NT2/D1 (cell line): Measurements from ENCODE around the gene IFNG-AS1.

ENCODE experiments used
- DNase-seq: peaks from one replicate; pipeline ENCODE4 v3.0.0-alpha.2; 2011; ENCODE audit warnings: low read depth, low spot score
- H3K27me3 ChIP-seq: 2 replicates; pipeline ENCODE4 v1.6.0; 2011; ENCODE audit warnings: mild to moderate bottlenecking; ENCODE audit not compliant: insufficient read length, insufficient read depth
- H3K36me3 ChIP-seq: 2 replicates; pipeline ENCODE4 v1.6.1; 2011; ENCODE audit warnings: mild to moderate bottlenecking, low read length, mixed read lengths; ENCODE audit not compliant: insufficient read depth, insufficient read length
- H3K4me1 ChIP-seq: 2 replicates; pipeline ENCODE4 v1.5.1; 2011; ENCODE audit not compliant: insufficient read depth, insufficient read length
- H3K4me3 ChIP-seq: 2 replicates; pipeline ENCODE4 v1.5.1; 2011; ENCODE audit warnings: low read depth; ENCODE audit not compliant: insufficient read length
- H3K9ac ChIP-seq: 2 replicates; pipeline ENCODE4 v1.6.0; 2011; ENCODE audit warnings: low read depth; ENCODE audit not compliant: insufficient read length
- H3K9me3 ChIP-seq: 2 replicates; pipeline ENCODE4 v1.5.1; 2011; ENCODE audit warnings: mild to moderate bottlenecking, low read length; ENCODE audit not compliant: insufficient read depth
- SUZ12 ChIP-seq: IDR thresholded peaks from 2 replicates; pipeline ENCODE4 v1.6.1; 2011; ENCODE audit not compliant: insufficient read length, insufficient read depth; ENCODE audit errors: extremely low read depth
- YY1 ChIP-seq: IDR thresholded peaks from 2 replicates; pipeline ENCODE4 v1.6.1; 2011; ENCODE audit not compliant: insufficient read length, insufficient read depth
- ZNF274 ChIP-seq: IDR thresholded peaks from 2 replicates; pipeline ENCODE4 v1.6.1; 2011; ENCODE audit warnings: mild to moderate bottlenecking, low read depth, low read length

IFNG-AS1 gene

DNA sequence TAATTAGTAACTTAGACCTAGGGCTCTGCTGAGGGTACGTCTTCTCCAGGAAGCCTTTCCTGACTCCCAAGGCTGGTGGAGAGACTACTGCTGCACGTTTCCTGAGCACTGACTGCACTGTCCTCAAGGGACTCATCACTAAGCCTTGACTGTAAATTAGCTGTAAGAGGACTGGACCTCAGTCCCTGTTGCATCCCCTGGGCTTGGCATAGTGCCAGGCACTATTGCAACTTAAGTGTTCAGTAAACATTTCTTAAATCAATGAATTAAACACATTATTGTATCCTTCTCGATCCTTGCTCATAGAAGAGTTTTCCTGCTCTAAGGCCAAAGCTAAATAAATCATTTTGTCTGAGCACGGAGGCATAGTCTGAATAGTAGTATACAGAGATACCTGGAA lies 31.9 kb upstream of the IFNG-AS1 start:
- no peak overlapping the region for H3K4me3 ChIP-seq
- DNase-seq, result no peak

DNA sequence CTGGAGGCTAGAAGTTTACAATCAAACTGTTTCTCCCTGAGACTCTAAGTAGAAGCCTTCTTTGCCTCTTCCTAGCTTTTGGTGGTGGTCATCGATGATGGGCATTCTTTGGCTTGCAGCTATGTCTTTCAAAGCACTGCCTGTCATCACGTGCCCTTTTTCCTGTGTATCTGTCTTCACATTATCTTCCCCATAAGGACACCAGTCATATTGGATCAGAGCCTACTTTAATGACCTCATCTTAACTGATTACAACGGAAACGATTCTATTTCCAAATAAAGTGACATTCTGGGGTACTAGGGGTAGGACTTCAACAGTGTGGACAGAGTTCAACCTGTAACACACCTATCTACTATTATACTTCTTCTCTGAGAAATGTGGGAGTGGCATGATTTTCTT lies 31.1 kb upstream of the IFNG-AS1 start:
- no peak for DNase-seq
- no peaks in the 10 kb centered on the region for H3K4me1 ChIP-seq
- H3K36me3 ChIP-seq, result no peaks in the 10 kb centered on the region
- H3K4me3 ChIP-seq, result no peak overlapping the region
- H3K9ac ChIP-seq, result no peak overlapping the region
- no peaks in the 10 kb centered on the region for H3K9me3 ChIP-seq
- no peaks in the 10 kb centered on the region for H3K27me3 ChIP-seq
- TF ChIP-seq ZNF274 (no peak), SUZ12 (no peak), YY1 (no peak)

More for the DNA sequence above, 31.9 kb upstream of the IFNG-AS1 start:
- Histone ChIP-seq H3K9ac (no peak overlapping the region), H3K36me3 (no peaks in the 10 kb centered on the region), H3K9me3 (no peaks in the 10 kb centered on the region), H3K4me1 (no peaks in the 10 kb centered on the region), H3K27me3 (no peaks in the 10 kb centered on the region)
- TF ChIP-seq ZNF274 (no peak), SUZ12 (no peak), YY1 (no peak)

DNA sequence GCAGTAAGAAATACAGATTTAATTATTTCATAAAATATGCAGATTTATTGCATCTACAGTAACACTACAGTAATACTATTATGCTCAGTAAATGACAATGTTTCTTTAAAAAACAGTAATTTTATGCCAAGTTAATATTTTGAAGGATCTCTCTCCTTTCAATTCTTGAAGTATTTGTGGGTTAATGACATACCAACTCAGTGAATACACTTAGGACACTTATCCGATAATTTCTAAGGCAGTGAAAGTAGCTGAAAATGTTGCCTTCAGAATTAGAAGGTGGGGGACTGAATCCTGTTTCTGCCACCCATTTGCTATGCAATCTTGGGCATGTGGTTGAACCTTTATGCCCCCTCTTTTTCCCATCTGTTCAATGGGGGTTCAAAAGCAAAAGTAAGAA lies 24.8 kb upstream of the IFNG-AS1 start:
- no peaks in the 10 kb centered on the region for H3K27me3 ChIP-seq
- no peak for TF ChIP-seq SUZ12
- TF ChIP-seq YY1, result no peak
- TF ChIP-seq ZNF274, result no peak
- no peak overlapping the region for H3K4me3 ChIP-seq
- no peak for DNase-seq
- H3K9ac ChIP-seq, result no peak overlapping the region
- H3K9me3 ChIP-seq, result no peaks in the 10 kb centered on the region
- H3K36me3 ChIP-seq, result no peaks in the 10 kb centered on the region
- no peaks in the 10 kb centered on the region for H3K4me1 ChIP-seq

DNA sequence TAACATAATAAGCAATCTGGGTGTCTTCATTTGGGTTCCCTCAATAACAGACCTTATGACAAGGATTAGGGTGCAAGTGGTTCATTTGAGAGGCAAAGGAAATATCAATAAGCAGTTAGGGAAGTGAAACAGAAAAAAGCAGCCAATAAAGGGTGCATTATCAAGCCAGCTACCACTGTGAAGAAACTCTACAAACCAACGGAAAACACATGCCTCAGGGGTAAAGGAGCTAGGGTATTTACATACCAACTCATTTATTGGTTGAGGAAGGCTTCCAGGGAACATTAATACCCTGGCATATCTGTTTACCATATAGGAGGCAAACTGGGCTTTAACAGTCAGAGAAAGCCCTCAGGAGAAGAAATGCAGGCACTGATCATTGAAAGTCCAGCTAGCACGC lies 22.7 kb upstream of the IFNG-AS1 start:
- no peak overlapping the region for H3K9ac ChIP-seq
- TF ChIP-seq ZNF274, result no peak
- TF ChIP-seq SUZ12, result no peak
- no peak for DNase-seq

DNA sequence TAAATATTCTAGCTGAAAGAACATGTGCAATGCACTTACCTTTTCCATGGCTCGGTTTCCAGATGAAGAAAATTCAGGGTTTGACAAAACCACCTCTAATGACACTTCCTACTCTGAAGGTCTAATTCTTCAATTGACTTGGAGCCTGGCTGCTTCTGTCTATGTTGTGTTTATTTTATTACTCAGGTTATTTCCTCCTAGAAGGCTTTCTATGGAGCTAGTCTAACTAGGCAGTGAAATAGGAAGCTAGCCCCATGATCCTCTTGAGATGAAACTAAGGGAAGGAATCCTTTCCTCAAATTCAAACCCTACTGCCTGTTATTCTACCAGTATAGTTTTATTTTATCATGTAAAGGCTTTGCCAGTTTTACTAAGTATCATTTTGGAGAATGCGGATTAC lies 20.9 kb upstream of the IFNG-AS1 start:
- H3K9me3 ChIP-seq, result no peaks in the 10 kb centered on the region
- no peak for DNase-seq
- TF ChIP-seq YY1 (no peak), SUZ12 (no peak), ZNF274 (no peak)
- no peaks in the 10 kb centered on the region for H3K36me3 ChIP-seq
- H3K9ac ChIP-seq, result no peak overlapping the region
- no peaks in the 10 kb centered on the region for H3K4me1 ChIP-seq
- no peaks in the 10 kb centered on the region for H3K27me3 ChIP-seq
- H3K4me3 ChIP-seq, result no peak overlapping the region

More for the DNA sequence above, 22.7 kb upstream of the IFNG-AS1 start:
- Histone ChIP-seq H3K4me3 (no peak overlapping the region), H3K4me1 (no peaks in the 10 kb centered on the region), H3K36me3 (no peaks in the 10 kb centered on the region), H3K27me3 (no peaks in the 10 kb centered on the region), H3K9me3 (no peaks in the 10 kb centered on the region)

DNA sequence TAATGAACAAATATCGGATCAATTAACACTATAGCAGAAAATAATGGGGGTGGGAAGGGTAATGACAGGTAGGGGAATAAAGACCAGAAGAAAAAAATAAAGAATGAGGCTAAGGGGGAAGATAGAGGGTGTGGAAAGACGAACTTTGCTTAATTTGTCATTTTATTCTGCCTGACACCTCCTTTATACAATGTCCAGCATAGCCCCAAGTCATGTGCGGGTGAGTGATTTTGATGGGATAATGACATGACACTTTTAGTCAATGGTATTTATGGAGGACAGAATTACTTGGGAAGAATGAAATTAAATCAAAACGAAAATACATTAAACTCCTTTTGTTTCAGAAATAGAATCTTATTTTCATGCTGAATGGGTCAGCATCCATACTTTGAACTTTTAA lies 20.5 kb upstream of the IFNG-AS1 start:
- H3K27me3 ChIP-seq, result no peaks in the 10 kb centered on the region
- TF ChIP-seq ZNF274, result no peak
- no peak for TF ChIP-seq YY1
- no peak for TF ChIP-seq SUZ12
- H3K9me3 ChIP-seq, result no peaks in the 10 kb centered on the region
- H3K4me1 ChIP-seq, result no peaks in the 10 kb centered on the region
- H3K4me3 ChIP-seq, result no peak overlapping the region
- no peaks in the 10 kb centered on the region for H3K36me3 ChIP-seq
- DNase-seq, result no peak
- H3K9ac ChIP-seq, result no peak overlapping the region

DNA sequence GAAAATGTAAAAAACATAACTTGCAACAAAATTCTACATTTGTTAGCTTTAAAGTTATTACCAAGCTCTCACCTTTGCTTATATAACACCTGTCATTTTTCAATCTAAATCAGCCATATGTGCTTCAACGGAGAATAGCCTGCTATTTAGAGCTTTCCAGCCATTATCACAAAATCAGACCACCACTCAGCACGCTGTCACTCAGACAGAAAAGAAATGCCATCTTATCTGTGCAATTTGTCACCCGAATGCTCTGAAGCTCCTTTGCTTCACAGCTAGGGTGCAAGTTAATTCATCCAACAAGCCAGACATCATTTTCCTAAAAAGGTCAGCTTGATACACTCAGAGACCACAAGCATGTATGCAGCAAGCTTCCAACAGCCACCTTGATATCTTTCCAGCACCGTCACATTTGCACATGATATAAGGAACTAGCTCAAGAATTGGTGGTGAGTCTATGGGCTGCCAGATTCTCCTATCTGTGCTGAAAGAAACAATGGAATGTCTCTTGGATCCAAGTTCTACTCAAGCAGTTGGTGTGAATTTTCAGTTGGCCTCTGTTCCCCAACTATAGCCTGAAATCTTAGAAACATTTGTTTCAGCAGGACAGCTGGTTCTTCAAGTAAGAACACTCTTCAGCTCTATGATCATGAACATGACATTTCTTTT lies 20.0 kb upstream of the IFNG-AS1 start:
- no peaks in the 10 kb centered on the region for H3K36me3 ChIP-seq
- no peaks in the 10 kb centered on the region for H3K4me1 ChIP-seq
- TF ChIP-seq YY1 (no peak), SUZ12 (no peak), ZNF274 (no peak)
- no peaks in the 10 kb centered on the region for H3K27me3 ChIP-seq
- no peak overlapping the region for H3K9ac ChIP-seq
- no peak for DNase-seq
- H3K9me3 ChIP-seq, result no peaks in the 10 kb centered on the region
- H3K4me3 ChIP-seq, result no peak overlapping the region
